ENCODE data around the gene MYLIP.

Gene MYLIP

DNA sequence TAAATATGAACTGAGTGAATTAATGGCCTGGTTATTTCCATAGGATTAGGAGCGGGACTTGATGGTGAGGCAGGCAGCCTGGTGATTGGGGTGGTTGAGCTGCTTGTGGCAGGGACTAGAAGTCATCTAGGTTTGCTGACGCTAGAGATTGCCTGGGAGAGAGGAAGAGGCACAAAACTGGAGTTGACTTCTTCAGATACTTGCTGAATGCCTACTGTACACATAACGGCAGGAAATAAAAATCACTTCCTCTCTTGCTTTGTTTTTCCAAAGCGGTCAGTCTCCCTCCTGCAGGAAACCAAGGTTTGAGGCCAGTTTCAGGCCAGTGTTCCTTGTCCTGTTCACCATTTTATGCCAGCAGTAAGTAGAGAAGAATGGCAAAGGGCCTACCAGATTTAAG is 36.7 kb upstream of the MYLIP start:
- no peak for DNase-seq (ENCODE audit: extremely low spot score)
- POLR2A ChIA-PET: no interaction called here
- TF ChIP-seq BHLHE40 (IDR thresholded peaks at IDR 0.05; ENCODE audit: borderline replicate concordance) (no peak), SUZ12 (IDR thresholded peaks at IDR 0.05) (no peak), NFRKB (IDR thresholded peaks at IDR 0.05) (no peak), LEF1 (IDR thresholded peaks at IDR 0.05; ENCODE audit: borderline replicate concordance) (no peak), CTBP1 (IDR thresholded peaks at IDR 0.05; ENCODE audit: borderline replicate concordance) (no peak), L3MBTL2 (conservative IDR thresholded peaks at IDR 0.05) (no peak), FOXM1 (IDR thresholded peaks at IDR 0.05; ENCODE audit: borderline replicate concordance) (no peak), HDGF (IDR thresholded peaks at IDR 0.05; ENCODE audit: borderline replicate concordance) (no peak)
- CTCF ChIA-PET: no interaction called here

- ChIA-PET POLR2A (no interaction called here), CTCF (no interaction called here)
- no peak for DNase-seq (ENCODE audit: extremely low spot score)
- TF ChIP-seq CTBP1 (IDR thresholded peaks at IDR 0.05; ENCODE audit: borderline replicate concordance) (no peak), SP1 (IDR thresholded peaks at IDR 0.05) (no peak), LEF1 (IDR thresholded peaks at IDR 0.05; ENCODE audit: borderline replicate concordance) (no peak), ZNF384 (IDR thresholded peaks at IDR 0.05) (no peak), SUZ12 (IDR thresholded peaks at IDR 0.05) (no peak), HDGF (IDR thresholded peaks at IDR 0.05; ENCODE audit: borderline replicate concordance) (no peak), ARNT (IDR thresholded peaks at IDR 0.05) (no peak), L3MBTL2 (conservative IDR thresholded peaks at IDR 0.05) (no peak), TARDBP (IDR thresholded peaks at IDR 0.05) (no peak), FOXA1 (IDR thresholded peaks at IDR 0.05) (no peak)
- TF ChIP-seq, protein P1, sequence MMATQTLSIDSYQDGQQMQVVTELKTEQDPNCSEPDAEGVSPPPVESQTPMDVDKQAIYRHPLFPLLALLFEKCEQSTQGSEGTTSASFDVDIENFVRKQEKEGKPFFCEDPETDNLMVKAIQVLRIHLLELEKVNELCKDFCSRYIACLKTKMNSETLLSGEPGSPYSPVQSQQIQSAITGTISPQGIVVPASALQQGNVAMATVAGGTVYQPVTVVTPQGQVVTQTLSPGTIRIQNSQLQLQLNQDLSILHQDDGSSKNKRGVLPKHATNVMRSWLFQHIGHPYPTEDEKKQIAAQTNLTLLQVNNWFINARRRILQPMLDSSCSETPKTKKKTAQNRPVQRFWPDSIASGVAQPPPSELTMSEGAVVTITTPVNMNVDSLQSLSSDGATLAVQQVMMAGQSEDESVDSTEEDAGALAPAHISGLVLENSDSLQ (IDR thresholded peaks at IDR 0.05): no peak
Measured at GRCh38 chr6:16092990-16093389, 35.9 kb upstream of the MYLIP start.

DNA sequence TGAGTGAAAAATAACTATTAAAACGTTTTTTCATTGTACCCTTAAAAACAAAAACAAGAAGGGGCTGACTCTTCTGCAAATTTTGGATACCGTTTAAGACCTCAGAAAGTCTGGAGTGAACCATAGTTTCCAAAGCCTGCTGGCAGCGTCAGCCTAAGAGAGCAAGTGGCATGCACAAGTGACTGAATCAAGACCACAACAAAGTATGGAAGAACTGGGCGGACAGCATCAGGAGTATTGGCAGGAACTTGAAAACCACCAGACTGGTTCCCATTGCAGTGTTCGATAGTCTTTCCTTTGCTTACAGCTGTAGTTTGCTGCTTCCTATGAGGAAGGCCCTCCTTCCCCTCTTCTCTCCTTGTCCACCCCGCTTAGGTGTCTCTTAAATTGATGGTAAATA is 33.7 kb upstream of the MYLIP start:
- CTCF ChIA-PET: no interaction called here
- POLR2A ChIA-PET: no interaction called here
- no peak for DNase-seq (ENCODE audit: extremely low spot score)
- TF ChIP-seq TARDBP (IDR thresholded peaks at IDR 0.05) (no peak), FOXK2 (IDR thresholded peaks at IDR 0.05) (no peak), SP1 (IDR thresholded peaks at IDR 0.05) (no peak), CTBP1 (IDR thresholded peaks at IDR 0.05; ENCODE audit: borderline replicate concordance) (no peak), NFRKB (IDR thresholded peaks at IDR 0.05) (no peak), SUZ12 (IDR thresholded peaks at IDR 0.05) (no peak), ZNF384 (IDR thresholded peaks at IDR 0.05) (no peak), LEF1 (IDR thresholded peaks at IDR 0.05; ENCODE audit: borderline replicate concordance) (no peak), HDGF (IDR thresholded peaks at IDR 0.05; ENCODE audit: borderline replicate concordance) (no peak), FOXA1 (IDR thresholded peaks at IDR 0.05) (no peak), FOXM1 (IDR thresholded peaks at IDR 0.05; ENCODE audit: borderline replicate concordance) (no peak), ARNT (IDR thresholded peaks at IDR 0.05) (no peak), ELF4 (IDR thresholded peaks at IDR 0.05) (no peak), BHLHE40 (IDR thresholded peaks at IDR 0.05; ENCODE audit: borderline replicate concordance) (no peak), L3MBTL2 (conservative IDR thresholded peaks at IDR 0.05) (no peak)
- TF ChIP-seq, protein P1 (IDR thresholded peaks at IDR 0.05): no peak

DNA sequence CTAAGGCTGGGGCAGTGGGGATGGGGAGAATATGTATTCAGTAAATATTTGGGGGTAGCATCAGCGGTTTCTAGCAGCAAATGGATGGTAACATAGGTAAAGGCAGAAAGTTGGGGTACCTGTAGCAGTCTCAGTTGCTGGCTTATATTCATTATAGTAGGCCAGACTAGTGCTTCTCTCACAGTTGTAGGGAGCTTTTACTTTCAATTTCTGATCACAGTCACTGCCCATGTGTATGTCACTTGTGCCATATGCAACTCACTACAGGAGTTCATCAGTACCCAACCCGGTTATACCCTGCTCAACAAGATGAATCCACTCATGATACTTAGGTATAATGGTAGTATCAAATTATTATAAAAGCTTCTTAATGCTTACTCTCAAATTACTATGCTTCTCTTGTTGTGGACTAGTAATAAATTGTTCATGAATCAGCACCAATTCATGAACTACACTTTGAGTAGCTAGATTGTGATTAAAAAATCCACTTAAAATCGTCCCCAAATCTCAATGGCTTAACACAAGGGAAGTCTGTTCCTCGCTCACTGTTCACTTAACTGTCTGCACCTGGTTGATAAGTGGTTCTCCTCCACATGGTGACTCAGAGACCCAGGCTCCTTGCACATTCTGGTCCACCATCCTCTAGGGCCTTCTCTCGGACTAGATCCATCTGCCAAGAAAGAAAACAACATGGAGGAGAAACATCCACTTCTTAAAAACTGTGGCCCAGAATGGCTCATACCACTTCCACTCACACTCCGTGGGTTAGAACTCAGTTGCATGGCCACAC is 31.3 kb upstream of the MYLIP start:
- CTCF ChIA-PET: no interaction called here
- TF ChIP-seq FOXK2 (IDR thresholded peaks at IDR 0.05) (no peak), CTBP1 (IDR thresholded peaks at IDR 0.05; ENCODE audit: borderline replicate concordance) (no peak), SUZ12 (IDR thresholded peaks at IDR 0.05) (no peak), FOXM1 (IDR thresholded peaks at IDR 0.05; ENCODE audit: borderline replicate concordance) (no peak), FOXA1 (IDR thresholded peaks at IDR 0.05) (no peak), ARNT (IDR thresholded peaks at IDR 0.05) (no peak), TARDBP (IDR thresholded peaks at IDR 0.05) (no peak), SP1 (IDR thresholded peaks at IDR 0.05) (no peak), HDGF (IDR thresholded peaks at IDR 0.05; ENCODE audit: borderline replicate concordance) (no peak), BHLHE40 (IDR thresholded peaks at IDR 0.05; ENCODE audit: borderline replicate concordance) (no peak), L3MBTL2 (conservative IDR thresholded peaks at IDR 0.05) (no peak), ZNF384 (IDR thresholded peaks at IDR 0.05) (no peak), ELF4 (IDR thresholded peaks at IDR 0.05) (no peak), LEF1 (IDR thresholded peaks at IDR 0.05; ENCODE audit: borderline replicate concordance) (no peak)
- TF ChIP-seq, protein P1 (IDR thresholded peaks at IDR 0.05): no peak
- POLR2A ChIA-PET: no interaction called here

DNA sequence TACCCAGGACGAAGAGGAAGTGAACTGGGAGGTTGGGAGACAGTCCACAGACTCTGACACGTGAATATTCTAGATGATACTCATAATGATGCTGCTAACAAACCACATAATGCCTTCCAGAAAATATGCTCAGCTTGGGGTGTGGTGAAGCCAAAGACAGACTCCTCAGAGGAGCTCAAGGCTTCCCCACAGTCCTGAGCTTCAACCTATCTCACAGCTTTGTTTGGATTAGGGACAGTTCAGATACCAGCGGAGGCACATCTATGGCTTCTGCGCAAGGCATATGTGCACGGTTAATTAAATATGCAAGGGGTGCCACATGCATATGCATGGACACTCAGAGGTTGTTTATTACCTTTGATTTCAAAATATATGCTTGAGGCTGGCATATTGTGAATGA is 30.7 kb upstream of the MYLIP start:
- POLR2A ChIA-PET: no interaction called here
- no peak for TF ChIP-seq FOXK2 (IDR thresholded peaks at IDR 0.05)
- no peak for DNase-seq (ENCODE audit: extremely low spot score)
- CTCF ChIA-PET: no interaction called here

More for the DNA sequence above, 31.3 kb upstream of the MYLIP start:
- DNase-seq (ENCODE audit: extremely low spot score): no peak

DNA sequence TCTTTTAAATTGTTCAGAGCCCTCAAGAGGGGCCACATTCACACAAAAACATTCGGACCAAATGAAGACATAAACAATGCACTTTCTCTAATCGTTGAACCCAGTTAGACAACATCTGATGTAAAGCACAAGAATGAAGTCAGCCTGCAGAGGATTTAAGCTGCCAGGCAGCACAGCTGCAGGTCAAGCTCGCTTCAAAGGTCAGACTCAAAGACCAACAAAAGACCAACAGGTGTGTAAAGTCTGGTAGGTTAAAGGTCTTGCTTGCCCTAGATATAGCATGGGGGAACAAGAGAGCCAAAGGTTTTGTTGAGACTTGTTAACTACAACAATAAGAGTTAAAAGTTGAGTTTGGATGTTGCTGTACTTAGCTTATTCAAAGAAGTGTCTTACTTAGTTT is 26.7 kb upstream of the MYLIP start:
- ChIA-PET CTCF (no interaction called here), POLR2A (no interaction called here)
- no peak for TF ChIP-seq ELF4 (IDR thresholded peaks at IDR 0.05)
- TF ChIP-seq CTBP1 (IDR thresholded peaks at IDR 0.05; ENCODE audit: borderline replicate concordance): no peak
- no peak for TF ChIP-seq L3MBTL2 (conservative IDR thresholded peaks at IDR 0.05)
- TF ChIP-seq ZNF384 (IDR thresholded peaks at IDR 0.05): no peak
- TF ChIP-seq NFRKB (IDR thresholded peaks at IDR 0.05): no peak
- no peak for TF ChIP-seq ARNT (IDR thresholded peaks at IDR 0.05)
- TF ChIP-seq TARDBP (IDR thresholded peaks at IDR 0.05): no peak
- TF ChIP-seq BHLHE40 (IDR thresholded peaks at IDR 0.05; ENCODE audit: borderline replicate concordance): no peak
- no peak for TF ChIP-seq FOXM1 (IDR thresholded peaks at IDR 0.05; ENCODE audit: borderline replicate concordance)
- no peak for TF ChIP-seq FOXA1 (IDR thresholded peaks at IDR 0.05)
- TF ChIP-seq LEF1 (IDR thresholded peaks at IDR 0.05; ENCODE audit: borderline replicate concordance): no peak
- TF ChIP-seq FOXK2 (IDR thresholded peaks at IDR 0.05): no peak
- no peak for DNase-seq (ENCODE audit: extremely low spot score)
